HG03196 (cell line): ENCODE data around the gene MASP2.
"Not testable (repeated sequence)": the region's sequence is repeated elsewhere in the genome, so short reads cannot be mapped to it uniquely, and the experiment has no call there.

Source experiments
- ATAC-seq: cut with Tn5 transposase; IDR thresholded peaks from one replicate; pipeline ENCODE4 v1.9.1; 2021; ENCODE audit not compliant: unreplicated experiment

MASP2 gene

DNA sequence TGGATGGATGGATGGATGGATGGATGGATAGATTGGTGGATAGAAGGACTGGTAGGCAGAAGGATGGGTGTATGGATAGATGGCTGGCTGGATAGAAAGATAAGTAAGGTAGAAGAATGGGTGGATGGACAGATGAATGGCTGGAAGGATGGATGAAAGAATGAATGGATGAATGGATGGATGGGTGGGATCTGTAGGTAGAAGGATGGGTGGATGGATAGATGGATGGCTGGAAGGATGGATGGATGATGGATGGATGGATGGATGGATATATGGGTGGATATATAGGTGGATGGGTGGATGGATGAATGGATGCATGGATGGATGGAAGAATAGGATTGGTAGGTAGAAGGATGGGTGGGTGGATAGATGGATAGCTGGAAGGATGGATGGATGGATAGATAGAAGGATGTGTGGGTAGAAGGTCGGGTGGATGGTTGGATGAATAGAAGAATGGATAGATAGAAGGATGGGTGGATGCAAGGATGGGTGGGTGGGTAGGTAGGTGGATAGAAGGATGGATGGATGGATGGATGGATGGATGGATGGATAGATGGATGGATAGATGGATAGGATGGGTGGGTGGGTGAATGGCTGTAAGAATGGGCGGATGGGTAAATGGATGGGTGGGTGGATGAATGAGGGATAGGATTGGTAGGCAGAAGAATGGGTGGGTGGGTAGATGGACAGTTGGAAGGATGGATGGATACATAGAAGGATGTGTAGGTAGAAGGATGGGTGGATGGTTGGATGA is 7.5 kb downstream of the MASP2 start:
- ATAC-seq: no peak

DNA sequence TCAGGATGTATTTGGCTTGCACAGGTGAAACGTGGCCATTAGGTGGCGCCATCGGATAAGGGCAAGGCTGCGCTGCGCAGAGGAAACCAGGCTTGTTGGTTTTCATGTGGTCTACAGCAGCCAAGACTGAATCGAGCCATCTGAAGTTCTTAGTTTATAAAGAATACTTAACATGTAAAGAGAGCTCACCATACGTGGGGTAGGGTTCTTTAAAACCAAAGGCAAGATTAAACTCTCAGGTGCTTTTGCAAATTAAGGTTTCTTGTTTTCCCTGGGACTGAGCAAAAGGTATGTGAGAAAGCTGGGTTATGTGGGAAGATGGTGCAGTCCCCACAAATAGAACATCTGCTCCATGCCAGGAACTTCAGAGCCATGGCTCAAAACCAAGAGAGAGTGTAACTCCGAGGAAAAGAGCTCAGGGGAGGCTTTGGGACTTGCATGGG is 9.3 kb downstream of the MASP2 start:
- ATAC-seq: no peak

DNA sequence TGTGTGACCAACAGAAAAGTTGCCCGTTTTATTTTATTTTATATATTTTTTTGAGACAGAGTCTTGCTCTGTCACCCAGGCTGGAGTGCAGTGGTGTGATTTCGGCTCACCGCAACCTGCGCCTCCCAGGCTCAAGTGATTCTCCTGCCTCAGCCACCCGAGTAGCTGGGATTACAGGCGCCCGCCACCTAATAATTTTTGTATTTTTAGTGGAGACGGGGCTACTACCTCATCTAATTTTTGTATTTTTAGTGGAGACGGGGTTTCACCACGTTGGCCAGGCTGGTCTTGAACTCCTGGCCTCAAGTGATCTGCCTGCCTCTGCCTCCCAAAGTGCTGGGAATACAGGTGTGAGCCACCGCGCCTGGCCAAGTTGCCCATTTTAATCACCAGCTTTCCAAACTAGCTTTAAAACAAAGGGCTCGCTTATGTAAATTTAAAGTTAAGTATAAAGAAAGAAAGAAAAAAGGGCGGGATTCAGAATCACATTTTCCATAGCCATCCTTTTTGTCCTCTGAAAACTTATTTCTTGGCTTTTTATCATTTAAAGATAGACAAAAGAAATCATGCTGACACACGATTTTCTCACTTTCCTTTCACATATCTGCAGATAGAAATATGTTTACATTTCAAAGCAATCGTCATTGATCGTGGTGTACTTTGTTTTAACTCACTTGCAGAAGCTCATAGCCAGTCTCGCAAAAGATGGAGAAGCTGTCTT is 9.9 kb downstream of the MASP2 start:
- ATAC-seq: not testable (repeated sequence)

DNA sequence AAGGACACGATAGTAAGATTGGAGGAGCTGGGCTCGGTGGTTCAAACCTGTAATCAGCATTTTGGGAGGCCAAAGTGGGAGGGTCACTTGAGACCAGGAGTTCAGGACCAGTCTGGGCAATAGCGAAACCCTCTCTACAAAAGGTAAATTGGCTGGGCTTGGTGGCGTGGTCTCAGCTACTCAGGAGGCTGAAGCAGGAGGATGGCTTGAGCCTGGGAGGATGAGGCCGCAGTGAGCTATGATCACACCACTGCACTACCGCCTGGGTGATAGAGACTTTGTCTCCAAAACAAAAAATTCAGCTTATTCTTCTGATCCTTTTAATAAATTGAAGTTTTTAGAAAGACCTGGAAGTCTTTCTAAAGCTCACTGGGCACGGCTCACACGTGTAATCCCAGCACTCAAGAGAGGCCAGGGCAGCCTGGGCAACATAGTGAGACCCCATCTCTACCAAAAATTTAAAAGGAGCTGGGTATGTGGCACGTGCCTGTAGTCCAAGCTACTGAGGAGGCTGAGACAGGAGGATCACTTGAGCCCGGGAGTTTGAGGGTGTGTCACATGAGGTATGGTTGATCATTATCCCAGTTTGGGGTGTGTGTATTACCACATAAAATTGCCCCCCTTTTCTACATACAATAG is 15.3 kb downstream of the MASP2 start:
- no peak for ATAC-seq

DNA sequence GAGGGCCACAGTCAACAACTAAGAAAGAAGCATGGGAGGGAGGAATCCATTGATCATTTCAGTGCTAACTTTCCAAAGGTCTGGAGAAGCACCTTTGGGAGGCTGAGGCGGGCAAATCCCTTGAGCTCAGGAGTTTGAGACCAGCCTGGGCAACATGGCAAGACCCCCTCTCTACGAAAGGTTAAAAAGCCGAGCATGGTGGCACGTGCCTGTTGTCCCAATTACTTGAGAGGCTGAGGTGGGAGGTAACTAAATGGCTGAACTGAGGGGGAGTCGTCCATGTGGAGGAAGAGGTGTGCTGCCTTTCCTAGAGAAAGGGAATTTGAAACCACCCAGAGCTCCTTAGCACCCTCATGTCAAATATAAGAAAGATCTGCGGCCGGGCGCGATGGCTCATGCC is 16.2 kb downstream of the MASP2 start:
- no peak for ATAC-seq

DNA sequence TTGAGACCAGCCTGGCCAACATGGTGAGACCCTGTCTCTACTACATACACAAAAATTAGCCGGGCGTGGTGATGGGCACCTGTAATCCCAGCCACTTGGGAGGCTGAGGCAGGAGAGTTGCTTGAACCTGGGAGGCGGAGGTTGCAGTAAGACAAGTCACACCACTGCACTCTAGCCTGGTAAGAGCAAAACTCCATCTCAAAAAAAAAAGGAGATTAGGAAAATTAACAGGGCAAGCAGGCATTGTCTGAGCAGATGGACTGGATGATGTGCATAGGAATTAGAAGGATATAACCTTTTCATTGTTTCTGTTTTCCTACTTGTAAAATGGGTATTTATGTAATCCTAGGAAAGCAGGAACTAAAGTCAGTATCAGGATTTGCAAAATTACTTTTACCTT is 19.0 kb downstream of the MASP2 start:
- no peak for ATAC-seq

DNA sequence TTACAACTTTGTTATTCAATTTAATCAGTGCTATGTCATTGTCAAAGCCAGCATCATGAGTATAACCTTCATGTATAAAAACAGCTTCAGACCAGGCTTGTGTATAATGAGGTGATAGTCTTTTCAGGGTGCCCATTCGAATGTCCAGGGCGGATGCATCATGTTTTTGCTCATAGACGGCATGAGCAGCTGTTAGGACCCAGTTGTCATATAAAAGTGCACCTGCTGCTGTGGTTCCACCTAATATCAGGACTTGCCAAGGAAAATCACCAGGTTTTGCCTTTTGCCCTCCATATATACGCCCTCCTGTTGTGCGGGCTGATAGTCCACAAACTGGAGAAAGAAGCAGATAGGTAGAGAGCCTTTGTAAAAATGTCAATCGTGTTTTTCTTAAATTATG is 19.7 kb downstream of the MASP2 start:
- no peak for ATAC-seq

DNA sequence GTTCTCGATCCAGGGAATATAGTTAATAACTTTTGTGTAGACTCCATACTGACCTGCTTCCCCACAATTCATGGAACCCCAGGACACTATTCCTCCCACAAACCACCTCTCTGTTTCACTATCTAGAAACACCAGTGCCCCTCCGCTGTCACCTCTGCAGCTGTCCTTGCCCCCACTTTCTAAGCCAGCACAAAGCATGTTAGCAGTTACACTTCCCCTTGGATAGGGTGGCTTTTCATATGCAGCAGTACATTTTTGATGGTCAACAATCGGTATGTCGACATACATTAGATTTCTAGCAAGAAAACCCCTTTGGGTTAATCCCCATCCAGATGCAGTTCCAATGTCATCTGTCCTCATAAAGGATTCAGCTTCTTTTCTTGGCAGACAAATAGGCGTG is 20.1 kb downstream of the MASP2 start:
- ATAC-seq: no peak

DNA sequence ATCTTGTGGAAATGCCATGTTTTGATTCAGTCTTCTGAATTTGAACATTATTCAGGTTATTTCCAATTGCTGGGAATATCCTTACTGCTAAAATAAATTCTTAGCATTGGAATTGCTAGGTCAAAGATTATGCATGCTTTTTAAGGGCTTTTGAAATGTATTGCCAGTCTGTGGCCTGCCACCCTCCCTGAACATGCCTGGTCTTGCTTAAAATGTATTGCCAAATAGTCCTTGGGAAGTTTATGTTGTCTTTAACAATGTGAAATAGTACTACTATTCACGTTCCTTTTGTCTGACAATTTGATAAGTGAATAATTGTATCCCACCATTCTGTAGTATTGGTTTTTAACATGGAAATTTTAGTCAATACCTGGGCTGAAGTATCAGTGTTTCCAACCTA is 21.0 kb downstream of the MASP2 start:
- ATAC-seq: no peak

DNA sequence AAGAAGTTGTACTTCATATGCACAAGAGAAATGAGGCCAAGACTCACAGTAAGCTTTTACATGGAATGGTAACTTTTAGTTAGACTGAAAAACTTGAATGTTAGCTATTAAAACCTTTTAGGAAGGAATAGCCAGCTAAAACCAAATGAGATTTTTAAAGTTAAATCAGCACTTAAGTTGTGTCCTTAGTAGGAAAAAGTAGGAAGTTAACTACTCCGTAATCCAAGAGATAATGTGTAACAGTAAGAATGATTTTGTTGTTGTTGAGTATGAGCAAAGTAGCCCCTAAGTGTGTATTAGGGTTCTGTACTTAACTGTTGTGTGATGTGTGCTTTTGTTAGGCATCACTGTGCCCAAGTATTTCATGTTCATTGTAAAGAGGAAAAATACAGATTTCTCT is 21.4 kb downstream of the MASP2 start:
- ATAC-seq: no peak

DNA sequence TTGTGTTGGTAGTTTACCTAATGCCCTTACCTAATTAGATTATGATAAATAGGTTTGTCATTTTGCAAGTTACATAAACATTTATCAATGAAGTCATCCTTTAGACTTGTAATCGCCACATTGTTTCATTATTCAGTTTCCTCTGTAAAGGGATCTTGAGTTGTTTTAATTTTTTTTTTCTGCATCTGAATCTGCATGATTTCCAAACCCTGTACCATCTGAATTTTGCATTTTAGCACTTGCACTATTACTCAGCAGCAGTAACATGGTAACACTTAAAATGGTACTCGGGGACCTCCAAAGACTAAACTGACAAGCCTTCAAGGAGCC is 22.2 kb downstream of the MASP2 start:
- no peak for ATAC-seq

DNA sequence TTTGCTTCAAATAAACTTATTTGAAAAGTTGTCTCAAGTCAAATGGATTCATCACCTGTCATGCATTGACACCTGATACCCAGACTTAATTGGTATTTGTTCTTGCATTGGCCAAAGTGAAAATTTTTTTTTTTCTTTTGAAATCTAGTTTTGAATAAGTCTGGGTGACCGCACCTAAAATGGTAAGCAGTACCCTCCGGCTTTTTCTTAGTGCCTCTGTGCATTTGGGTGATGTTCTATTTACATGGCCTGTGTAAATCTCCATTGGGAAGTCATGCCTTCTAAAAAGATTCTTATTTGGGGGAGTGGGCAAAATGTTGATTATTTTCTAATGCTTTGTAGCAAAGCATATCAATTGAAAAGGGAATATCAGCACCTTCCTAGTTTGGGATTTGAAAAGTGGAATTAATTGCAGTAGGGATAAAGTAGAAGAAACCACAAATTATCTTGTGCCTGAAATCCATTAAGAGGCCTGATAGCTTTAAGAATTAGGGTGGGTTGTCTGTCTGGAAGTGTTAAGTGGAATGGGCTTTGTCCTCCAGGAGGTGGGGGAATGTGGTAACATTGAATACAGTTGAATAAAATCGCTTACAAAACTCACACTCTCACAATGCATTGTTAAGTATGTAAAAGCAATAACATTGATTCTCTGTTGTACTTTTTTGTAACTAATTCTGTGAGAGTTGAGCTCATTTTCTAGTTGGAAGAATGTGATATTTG is 22.7 kb downstream of the MASP2 start:
- no peak for ATAC-seq

DNA sequence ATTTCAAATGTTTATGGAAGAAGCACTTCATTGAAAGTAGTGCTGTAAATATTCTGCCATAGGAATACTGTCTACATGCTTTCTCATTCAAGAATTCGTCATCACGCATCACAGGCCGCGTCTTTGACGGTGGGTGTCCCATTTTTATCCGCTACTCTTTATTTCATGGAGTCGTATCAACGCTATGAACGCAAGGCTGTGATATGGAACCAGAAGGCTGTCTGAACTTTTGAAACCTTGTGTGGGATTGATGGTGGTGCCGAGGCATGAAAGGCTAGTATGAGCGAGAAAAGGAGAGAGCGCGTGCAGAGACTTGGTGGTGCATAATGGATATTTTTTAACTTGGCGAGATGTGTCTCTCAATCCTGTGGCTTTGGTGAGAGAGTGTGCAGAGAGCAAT is 23.8 kb downstream of the MASP2 start:
- ATAC-seq: no peak

DNA sequence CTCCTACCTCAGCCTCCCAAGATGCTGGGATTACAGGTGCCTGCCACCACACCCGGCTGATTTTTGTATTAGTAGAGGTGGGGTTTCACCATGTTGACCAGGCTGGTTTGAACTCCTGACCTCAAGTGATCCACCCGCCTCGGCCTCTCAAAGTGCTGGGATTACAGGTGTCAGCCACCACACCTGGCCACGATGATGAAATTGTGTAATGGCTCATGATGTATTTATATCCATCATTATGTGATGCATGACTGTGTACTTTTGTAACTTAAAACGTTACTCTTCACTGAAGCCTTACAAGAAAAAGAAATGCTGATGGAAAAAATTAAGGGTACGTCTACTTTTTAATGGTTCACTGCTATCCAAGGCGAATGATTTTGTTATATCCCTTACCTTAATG is 27.1 kb downstream of the MASP2 start:
- ATAC-seq: no peak

DNA sequence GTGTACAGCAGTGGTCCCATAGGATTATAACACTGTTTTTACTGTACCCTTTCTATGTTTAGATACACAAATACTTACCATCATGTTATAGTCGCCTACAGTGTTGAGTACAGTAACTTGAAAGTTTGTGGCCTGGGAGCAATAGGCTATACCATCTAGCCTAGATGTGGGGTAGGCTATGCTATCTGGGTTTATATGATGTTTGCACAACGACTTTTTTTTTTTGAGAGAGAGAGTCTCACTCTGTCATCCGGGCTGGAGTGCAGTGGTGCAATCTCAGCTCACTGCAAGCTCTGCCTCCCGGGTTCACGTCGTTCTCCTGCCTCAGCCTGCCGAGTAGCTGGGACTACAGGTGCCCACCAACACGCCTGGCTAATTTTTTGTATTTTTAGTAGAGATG is 27.7 kb downstream of the MASP2 start:
- not testable (repeated sequence) for ATAC-seq

DNA sequence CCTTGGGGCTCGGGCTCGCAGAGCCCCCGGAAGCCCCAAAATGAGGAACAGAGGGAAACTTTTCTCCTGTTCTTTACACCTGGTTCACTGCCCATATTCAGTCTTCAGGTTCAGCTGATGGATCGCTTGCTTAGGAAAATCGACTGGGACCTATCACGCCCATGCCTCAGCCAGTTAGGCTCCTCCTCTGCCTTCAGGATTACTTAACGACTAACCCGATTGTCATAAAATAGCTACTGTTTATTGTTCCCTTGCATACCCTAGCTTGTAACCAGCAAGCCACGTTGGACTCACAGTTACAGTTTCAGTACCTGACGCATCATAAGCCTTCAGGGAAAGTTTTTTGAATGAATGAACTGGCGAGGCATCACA is 33.9 kb downstream of the MASP2 start:
- no peak for ATAC-seq

DNA sequence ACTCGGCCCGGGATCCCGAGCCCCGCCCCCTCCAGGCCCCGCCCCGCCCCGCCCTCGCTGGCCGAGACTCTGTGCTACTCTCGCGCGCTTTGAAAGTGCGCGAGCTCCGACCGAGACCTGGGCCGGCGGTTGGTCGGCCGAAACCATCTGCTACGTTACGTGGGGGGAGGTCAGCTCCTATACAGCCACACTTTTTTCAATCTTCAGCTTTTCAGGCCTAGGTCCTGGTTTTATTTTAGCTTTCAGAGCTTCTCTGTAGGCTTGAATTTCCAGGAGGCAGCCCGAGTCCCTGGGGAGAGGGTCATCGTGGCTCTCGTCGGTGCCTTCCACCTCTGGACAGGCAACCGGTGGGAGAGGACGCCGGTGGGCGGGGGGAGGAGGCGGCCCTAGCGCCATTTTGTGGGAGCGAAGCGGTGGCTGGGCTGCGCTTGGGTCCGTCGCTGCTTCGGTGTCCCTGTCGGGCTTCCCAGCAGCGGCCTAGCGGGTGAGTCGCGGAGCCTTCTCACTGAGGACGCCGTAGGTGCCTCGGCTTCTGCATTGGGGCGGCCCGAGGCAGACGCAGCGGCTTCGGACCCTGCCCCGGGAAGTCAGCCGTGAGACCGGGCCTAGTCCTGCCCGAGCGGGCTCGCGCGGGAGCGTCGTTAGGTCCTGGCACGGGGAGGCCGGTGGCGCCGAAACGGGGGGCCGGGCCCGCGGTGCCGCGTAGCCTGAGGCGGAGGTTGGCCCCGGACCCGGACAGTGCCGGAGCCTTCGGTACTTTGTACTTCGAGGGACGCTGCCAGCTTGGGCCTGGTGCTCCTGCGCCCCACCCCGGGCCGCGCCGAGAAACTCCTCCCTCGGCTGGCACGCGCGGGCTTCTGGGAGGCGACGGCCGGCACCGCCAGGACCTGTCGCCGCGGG is 34.5 kb downstream of the MASP2 start, which contains the start of gene TARDBP:
Gene TARDBP (plus strand): TSS at position 395 of the 900 bp plus-strand sequence. CDS start 1,074 bp downstream, outside the sequence.
- peak; percentile 91 for ATAC-seq

DNA sequence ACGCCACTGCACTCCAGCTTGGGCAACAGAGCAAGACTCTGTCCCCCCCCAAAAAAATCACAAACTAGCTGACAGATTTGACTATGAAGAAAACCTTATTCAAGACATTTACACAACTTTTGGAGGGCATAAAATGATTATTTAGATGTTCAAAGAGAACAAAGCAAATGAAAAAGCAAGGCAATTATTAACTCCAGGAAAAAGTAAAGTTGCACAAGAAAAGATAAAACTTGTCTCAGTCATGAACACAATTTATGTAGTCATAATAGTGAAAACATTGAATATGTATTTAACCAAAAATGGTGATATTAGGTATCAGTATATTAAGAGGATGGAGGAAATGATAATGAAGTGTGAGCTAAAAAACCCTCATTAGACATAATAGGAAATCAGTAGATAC is 46.5 kb downstream of the MASP2 start:
- no peak for ATAC-seq

DNA sequence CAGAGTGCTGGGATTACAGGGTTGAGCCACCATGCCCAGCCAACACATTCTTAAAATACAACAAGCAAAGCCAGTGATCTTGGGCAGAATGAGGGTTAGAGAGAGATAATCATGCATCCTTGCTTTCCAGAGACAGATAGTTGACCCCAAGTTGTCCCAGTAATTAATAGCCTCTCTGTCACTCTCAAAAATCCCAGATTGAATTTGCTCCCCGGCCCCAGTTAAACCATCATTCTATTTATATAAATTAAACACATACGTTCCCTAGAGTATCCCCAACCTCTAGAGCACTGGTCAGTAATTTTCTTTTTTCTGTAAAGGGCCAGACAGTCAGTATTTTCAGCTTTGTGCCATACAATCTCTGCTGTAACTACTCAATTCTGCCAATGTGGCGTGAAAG is 50.9 kb downstream of the MASP2 start:
- no peak for ATAC-seq

DNA sequence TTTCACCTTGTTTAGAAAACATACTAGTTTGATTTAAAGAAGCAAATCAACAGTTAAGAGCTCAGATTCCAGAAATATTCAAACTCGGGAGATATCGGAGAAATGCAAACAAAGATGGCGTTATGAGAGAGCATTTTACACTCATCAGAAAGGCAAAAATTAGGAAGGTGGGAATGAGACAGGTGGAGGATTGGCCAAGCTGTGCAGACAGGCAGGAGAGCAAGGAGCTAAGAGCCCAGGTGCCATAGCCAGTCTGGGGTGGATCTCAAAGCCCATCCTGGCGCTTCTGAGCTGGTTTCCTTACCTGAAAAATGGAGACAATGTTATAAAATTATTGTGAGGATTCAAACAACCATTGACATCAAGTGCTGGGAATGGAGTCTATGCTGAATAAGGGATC is 54.2 kb downstream of the MASP2 start:
- ATAC-seq: no peak

DNA sequence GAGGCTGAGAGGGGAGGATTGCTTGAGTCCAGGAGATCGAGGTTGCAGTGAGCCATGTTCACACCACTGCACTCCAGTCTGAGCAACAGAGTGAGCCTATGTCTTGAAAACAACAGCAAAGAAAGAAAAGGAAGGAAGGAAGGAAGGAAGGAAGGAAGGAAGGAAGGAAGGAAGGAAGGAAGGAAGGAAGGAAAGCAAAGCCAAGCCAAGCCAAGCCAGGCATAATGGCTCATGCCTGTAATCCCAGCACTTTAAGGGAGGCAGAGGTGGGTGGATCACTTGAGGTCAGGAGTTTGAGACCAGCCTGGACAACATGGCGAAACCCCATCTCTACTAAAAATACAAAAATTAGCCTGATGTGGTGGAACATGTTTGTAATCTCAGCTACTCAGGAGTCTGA is 55.0 kb downstream of the MASP2 start:
- not testable (repeated sequence) for ATAC-seq
